ENCODE measurements around the gene LEKR1.

GRCh38 chr3:156920399-156920798 lies 94.2 kb downstream of the LEKR1 start:
- no peak for TF ChIP-seq ZNF692 (tag by site-specific recombination; IDR thresholded peaks at IDR 0.05)
- TF ChIP-seq CTCF (tag by site-specific recombination; IDR thresholded peaks at IDR 0.05), result no peak
- no peak for TF ChIP-seq ZFP41 (tag by site-specific recombination; IDR thresholded peaks at IDR 0.05; ENCODE audit: borderline replicate concordance)
- no peak for TF ChIP-seq ZNF274 (IDR thresholded peaks at IDR 0.05; ENCODE audit: low read length)
- TF ChIP-seq ZNF274 (tag by site-specific recombination; IDR thresholded peaks at IDR 0.05; ENCODE audit: borderline replicate concordance), result no peak
- TF ChIP-seq TCF7L2 (IDR thresholded peaks at IDR 0.05; ENCODE audit: borderline replicate concordance, low read depth, low read length), result no peak
